KMS-11 (cell line): ENCODE data around the gene DENND2D.
A peak's percentile ranks its signal among the peaks of the same experiment; 100 is the strongest.

ENCODE experiments used
- H2AFZ ChIP-seq: fragments of 200-600 bp; sonication (generic); 2 replicates; pipeline ENCODE4 v1.6.1; 2016; ENCODE audit warnings: antibody characterized with exemption, mixed run types, low read depth
- H3K27ac ChIP-seq: fragments of 200-600 bp; sonication (generic); 2 replicates; pipeline ENCODE4 v1.6.1; 2016; ENCODE audit warnings: mild to moderate bottlenecking, mixed run types
- H3K27me3 ChIP-seq: fragments of 200-600 bp; sonication (generic); 2 replicates; pipeline ENCODE4 v1.6.1; 2017; ENCODE audit warnings: mild to moderate bottlenecking, low read depth, mixed run types, moderate library complexity; ENCODE audit not compliant: insufficient read depth
- H3K36me3 ChIP-seq: fragments of 200-600 bp; sonication (generic); 2 replicates; pipeline ENCODE4 v1.6.1; 2017; ENCODE audit warnings: mild to moderate bottlenecking, mixed run types; ENCODE audit not compliant: insufficient read depth
- H3K4me1 ChIP-seq: fragments of 200-600 bp; sonication (generic); 2 replicates; pipeline ENCODE4 v1.6.1; 2016; ENCODE audit warnings: mild to moderate bottlenecking, low read depth, mixed run types; ENCODE audit not compliant: poor library complexity, severe bottlenecking
- H3K4me2 ChIP-seq: fragments of 200-600 bp; sonication (generic); 2 replicates; pipeline ENCODE4 v1.7.0; 2016; ENCODE audit warnings: mild to moderate bottlenecking, mixed run types
- H3K4me3 ChIP-seq: fragments of 200-600 bp; sonication (generic); IDR thresholded peaks from 2 replicates; pipeline ENCODE4 v1.6.1; 2017; ENCODE audit warnings: low read depth, low read length, mixed read lengths; ENCODE audit not compliant: insufficient read depth
- H3K79me2 ChIP-seq: fragments of 200-600 bp; sonication (generic); 2 replicates; pipeline ENCODE4 v1.6.1; 2016; ENCODE audit warnings: low read depth, mixed run types; ENCODE audit not compliant: insufficient read depth
- H3K9ac ChIP-seq: fragments of 200-600 bp; sonication (generic); 2 replicates; pipeline ENCODE4 v1.6.1; 2016; ENCODE audit warnings: mild to moderate bottlenecking, mixed run types
- H4K20me1 ChIP-seq: fragments of 200-600 bp; sonication (generic); 2 replicates; pipeline ENCODE4 v1.6.1; 2016; ENCODE audit warnings: mild to moderate bottlenecking, mixed run types; ENCODE audit not compliant: insufficient read depth
- TF ChIP-seq, protein P1 (sequence below): fragments of 200-600 bp; sonication (generic); conservative IDR thresholded peaks from 2 replicates; pipeline ENCODE4 v1.6.1; 2017; ENCODE audit warnings: low read depth, mild to moderate bottlenecking, antibody characterized with exemption, low read length, moderate library complexity, mixed read lengths

Gene DENND2D

DNA sequence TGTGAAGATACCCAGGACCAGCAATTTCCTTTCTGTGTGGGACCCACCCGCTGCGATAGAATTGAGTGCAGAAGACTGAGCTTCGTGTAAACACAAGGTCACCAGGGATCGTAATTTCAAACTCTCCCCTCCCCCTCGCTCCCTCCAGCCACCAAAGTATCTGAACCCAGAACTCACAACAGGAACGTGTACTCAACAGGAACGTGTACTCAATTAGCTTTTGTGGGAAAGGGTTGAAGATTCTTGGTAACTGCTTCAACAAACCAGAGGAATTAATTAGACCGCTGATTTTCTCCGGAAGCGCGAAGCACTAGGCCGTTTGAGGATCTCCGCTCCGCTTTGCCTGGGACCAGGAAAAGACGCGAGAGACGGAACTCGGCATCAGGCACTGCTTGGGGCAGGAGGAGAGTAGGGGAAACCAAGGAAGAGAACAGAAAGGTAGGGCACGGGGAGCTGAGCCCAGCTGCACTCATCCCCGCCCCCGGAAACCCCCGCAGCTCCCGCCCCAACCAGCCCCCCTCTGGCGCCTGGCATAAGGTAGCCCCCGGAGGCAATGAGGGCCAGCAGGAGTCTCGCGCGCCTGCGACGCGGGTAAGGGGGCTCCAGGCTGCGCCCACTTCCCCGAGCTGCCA, 61.0 kb downstream of the DENND2D start:
- TF ChIP-seq, protein P1, sequence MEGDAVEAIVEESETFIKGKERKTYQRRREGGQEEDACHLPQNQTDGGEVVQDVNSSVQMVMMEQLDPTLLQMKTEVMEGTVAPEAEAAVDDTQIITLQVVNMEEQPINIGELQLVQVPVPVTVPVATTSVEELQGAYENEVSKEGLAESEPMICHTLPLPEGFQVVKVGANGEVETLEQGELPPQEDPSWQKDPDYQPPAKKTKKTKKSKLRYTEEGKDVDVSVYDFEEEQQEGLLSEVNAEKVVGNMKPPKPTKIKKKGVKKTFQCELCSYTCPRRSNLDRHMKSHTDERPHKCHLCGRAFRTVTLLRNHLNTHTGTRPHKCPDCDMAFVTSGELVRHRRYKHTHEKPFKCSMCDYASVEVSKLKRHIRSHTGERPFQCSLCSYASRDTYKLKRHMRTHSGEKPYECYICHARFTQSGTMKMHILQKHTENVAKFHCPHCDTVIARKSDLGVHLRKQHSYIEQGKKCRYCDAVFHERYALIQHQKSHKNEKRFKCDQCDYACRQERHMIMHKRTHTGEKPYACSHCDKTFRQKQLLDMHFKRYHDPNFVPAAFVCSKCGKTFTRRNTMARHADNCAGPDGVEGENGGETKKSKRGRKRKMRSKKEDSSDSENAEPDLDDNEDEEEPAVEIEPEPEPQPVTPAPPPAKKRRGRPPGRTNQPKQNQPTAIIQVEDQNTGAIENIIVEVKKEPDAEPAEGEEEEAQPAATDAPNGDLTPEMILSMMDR: no peak
- H3K36me3 ChIP-seq: no peaks in the 10 kb centered on the region
- H3K4me2 ChIP-seq: peak overlapping the region; percentile 76
- peak overlapping the region; percentile 79 for H3K27ac ChIP-seq
- no peaks in the 10 kb centered on the region for H4K20me1 ChIP-seq
- peaks cover 40% of the 10 kb centered on the region for H3K79me2 ChIP-seq
- peak overlapping the region; percentile 69 for H3K9ac ChIP-seq
- peak overlapping the region; percentile 86 for H2AFZ ChIP-seq
- peak overlapping the region; percentile 28 for H3K4me3 ChIP-seq
- H3K4me1 ChIP-seq: peaks cover 17% of the 10 kb centered on the region
- no peaks in the 10 kb centered on the region for H3K27me3 ChIP-seq
